ENCODE data around the gene ACD.

ACD gene

GRCh38 chr16:67645397-67646121 is 14.5 kb downstream of the ACD start:
- DNase-seq = no peak

- no peak for DNase-seq
Observed at GRCh38 chr16:67644038-67644437, 16.0 kb downstream of the ACD start.

GRCh38 chr16:67641779-67642708 is 18.0 kb downstream of the ACD start:
- no peak for DNase-seq

DNA sequence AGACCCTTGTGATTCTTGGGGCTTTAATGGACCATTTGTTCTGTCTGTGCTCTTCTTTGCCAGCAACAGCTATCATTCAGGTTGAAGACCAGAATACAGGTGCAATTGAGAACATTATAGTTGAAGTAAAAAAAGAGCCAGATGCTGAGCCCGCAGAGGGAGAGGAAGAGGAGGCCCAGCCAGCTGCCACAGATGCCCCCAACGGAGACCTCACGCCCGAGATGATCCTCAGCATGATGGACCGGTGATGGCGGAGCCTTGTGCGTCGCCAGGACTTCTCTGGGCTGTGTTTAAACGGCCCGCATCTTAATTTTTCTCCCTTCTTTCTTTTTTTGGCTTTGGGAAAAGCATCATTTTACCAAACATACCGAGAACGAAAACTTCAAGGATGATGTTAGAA is 22.4 kb downstream of the ACD start:
- DNase-seq = no peak

DNA sequence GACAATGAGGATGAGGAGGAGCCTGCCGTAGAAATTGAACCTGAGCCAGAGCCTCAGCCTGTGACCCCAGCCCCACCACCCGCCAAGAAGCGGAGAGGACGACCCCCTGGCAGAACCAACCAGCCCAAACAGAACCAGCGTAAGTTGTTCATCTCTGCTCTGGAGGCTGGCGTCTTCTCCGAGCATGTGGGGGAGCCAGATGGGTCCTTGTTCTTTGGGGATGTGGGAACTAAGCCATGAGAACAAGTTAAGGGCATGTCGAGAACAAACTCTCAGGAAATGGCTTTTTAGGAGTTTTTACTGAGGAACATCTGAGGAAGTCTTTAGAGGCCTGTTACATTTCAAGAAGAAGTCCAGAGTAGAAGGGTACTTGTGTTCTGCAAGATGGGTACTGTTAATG is 23.3 kb downstream of the ACD start:
- DNase-seq = no peak

DNA sequence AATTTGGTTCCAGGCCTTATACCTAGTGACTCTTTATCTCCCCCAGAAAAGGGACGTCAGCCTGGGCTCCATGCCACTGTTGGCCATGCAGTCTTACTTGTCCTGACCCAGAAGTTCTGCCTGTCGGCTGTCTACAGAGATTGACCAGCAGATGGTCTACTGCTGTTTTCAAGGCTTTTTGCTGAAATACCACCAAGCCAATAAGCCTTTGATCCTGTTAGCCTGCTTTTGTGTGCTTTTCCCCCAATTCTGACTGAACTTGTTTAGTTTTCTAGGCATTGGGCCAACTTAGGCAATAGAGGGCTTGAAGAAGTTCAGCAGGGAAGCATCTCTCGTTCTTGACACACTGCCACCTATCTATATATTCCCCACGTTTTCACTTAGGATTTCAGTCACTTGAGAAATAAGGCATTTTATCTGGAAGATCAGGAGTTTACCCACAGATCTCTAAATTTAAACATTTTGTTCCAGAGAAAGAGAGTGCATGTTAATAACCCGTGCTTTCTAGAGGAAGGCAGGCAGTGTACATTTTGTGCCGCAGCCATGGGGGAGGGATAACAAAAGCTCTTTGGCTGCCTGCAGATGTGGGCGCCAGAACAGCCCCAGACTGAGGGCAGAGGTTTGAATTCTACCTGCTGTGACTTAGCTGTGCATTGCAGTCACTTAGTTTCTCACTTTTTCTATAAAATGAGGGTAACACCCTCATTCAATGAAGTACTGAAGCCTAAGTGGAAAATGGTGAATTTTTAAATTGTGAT is 27.5 kb downstream of the ACD start:
- peak; percentile 28 for DNase-seq

DNA sequence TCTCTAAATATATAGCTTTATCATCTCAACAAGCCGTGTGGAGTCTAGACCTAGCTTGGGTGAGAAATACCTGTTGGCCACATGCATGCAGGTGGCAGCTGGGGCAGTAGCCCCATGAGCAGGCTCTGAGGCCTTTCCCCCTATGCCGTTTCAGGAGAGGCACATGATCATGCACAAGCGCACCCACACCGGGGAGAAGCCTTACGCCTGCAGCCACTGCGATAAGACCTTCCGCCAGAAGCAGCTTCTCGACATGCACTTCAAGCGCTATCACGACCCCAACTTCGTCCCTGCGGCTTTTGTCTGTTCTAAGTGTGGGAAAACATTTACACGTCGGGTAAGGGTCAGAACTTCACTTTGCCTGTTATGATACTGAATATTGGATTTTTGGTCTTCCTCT is 31.8 kb downstream of the ACD start:
- no peak for DNase-seq

DNA sequence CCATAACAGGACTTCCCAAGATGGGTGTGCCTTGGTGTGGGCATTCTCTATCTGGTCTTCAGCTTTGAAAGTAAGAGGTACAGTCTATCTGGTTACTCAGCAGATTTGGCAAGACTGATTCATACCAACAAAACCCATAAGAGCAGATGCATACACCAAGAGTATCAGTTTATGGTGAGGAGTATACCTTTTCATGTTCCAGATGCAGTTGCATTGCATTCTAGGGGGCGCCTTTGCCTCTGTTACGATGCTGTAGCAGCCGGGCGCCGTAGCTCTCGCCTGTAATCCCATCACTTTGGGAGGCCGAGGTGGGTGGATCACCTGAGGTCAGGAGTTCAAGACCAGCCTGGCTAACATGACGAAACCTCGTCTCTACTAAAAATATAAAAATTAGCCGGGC is 46.3 kb downstream of the ACD start:
- DNase-seq = no peak

GRCh38 chr16:67608364-67608763 is 51.7 kb downstream of the ACD start:
- DNase-seq = no peak
